Measurements from ENCODE around the gene CHRNA4.
"Not testable (repeated sequence)": the region's sequence is repeated elsewhere in the genome, so short reads cannot be mapped to it uniquely, and the experiment has no call there.

Gene CHRNA4

DNA sequence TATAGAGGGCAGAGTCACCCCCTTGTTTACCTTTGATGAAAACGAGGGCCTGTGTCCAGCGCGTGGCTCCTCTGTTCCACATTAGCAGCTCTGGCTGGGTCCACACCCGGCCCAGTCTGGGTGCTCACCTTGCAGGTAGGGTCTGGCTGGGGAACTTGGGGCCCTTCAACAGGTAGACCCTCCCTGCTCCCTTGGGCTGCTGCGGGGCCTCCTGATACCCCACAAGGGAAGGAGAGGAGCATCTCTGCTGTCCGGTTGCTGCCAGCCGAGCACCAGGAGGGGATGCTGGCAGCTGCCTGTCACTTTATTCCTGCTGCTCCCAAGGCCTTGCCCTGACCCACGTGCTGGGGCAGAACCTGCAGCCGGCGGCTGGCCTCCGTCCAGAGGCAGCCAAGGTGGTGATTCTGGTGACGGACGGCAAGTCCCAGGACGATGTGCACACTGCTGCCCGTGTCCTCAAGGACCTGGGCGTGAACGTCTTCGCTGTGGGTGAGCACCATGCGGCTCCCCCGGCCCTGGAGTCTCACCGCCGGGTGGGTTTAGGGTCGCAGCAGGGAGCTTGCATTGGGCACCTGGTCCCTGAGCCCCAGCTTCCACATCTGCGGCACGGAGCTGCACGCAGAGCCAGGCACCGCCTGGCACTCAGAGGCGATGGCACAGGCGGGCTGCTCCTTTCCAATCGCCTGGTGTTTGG, 52.8 kb downstream of the CHRNA4 start:
- DNase-seq (ENCODE audit: low read depth), result no peak

DNA sequence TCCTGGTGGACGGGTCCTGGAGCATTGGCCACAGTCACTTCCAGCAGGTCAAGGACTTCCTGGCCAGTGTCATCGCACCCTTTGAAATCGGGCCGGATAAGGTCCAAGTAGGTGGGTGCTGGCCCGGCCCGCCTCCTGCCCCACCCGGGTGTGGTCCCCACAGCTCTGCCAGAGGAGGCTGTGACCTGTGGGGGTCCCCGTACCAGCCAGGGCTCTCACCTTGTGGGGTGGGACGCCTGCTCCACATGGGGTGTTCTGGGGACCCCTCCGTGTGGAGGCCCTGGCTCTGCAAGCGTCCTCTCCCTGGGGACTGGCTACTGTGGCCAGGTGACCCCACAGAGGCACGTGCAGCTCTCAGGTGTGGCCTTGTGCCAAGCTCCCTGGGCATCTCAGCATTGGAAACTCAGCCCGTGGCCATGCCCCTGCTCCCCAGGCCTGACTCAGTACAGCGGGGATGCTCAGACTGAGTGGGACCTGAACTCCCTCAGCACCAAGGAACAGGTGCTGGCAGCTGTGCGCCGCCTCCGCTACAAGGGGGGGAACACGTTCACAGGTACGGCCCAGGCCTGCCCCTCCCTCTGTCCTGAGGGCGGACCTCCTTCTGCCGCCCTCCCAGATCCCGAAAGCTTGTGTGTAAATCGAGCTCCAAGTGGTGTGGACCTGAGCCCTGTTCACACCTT, 53.5 kb downstream of the CHRNA4 start:
- DNase-seq (ENCODE audit: low read depth), result no peak

- no peak for DNase-seq (ENCODE audit: low read depth)
Measured at GRCh38 chr20:63306673-63307537, 54.2 kb downstream of the CHRNA4 start.

GRCh38 chr20:63305933-63306672, 55.0 kb downstream of the CHRNA4 start:
- not testable (repeated sequence) for DNase-seq (ENCODE audit: low read depth)

GRCh38 chr20:63305393-63305792, 55.8 kb downstream of the CHRNA4 start:
- DNase-seq (ENCODE audit: low read depth), result no peak

DNA sequence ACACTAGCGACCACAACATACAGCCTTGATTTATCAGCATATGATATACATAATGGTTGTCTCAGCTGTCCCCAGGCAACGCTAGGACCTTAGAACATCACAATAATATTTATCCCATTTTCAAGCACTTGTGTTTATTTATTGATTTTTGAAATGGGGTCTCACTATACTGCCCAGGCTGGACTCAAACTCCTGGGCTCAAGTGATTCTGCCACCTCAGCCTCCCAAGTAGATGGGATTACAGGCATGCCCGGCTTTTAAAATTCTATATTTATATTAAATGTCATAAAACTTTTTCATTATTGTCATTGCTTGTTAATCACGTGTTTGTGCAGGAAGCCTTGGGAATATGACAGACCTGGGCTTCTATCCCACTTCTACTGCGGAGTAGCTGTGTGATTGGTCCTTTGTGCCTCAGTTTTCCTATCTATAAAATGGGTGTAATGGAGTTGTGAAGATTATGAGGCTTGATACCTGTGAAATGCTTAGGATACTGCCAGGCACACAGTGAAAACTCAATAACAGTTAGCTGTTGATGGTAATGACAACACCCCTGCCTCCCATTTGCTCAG, 58.0 kb downstream of the CHRNA4 start:
- DNase-seq (ENCODE audit: low read depth), result no peak

DNA sequence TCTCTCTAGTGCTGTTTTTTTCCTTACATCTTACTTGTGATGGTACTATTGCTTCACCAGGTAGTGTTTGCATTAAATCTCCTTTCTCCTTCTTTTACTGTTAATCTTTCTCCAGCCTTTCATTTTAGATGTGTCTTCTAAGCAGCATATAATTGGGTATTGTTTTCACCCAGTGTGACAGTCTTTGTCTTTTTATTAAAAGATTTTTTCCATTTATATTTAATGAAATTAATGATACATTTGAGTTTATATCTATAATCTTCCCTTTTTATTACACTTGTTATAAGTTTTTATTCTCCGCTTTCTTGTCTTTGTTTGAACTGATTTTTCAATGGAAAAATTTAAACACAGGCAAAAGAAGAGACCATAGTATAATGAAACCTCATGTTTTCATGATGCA, 59.5 kb downstream of the CHRNA4 start:
- no peak for DNase-seq (ENCODE audit: low read depth)

GRCh38 chr20:63298731-63299312, 62.3 kb downstream of the CHRNA4 start:
- no peak for DNase-seq (ENCODE audit: low read depth)

GRCh38 chr20:63297796-63298572, 63.2 kb downstream of the CHRNA4 start:
- no peak for DNase-seq (ENCODE audit: low read depth)

DNA sequence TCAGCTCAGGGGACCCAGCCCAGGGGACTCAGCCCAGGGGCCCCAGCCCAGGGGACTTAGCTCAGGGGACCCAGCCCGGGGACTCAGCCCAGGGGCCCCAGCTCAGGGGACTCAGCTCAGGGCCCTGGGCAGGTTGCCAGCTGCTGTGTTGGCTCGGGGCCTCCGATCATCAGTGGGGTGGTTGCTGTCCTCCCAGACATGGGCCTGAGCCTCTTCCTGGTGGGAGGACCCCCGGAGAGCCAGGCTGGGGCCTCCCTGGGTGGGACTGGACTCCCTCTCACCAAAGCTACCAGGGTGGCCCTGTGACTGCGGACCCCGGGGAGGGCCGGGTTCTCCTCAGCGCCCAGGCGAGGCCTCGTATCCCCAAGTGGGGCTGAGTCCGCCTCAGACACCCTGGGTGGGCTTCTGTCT, 63.8 kb downstream of the CHRNA4 start:
- DNase-seq (ENCODE audit: low read depth), result no peak

GRCh38 chr20:63296531-63297299, 64.4 kb downstream of the CHRNA4 start:
- DNase-seq (ENCODE audit: low read depth), result no peak

GRCh38 chr20:63295846-63296245, 65.3 kb downstream of the CHRNA4 start:
- DNase-seq (ENCODE audit: low read depth), result no peak

- DNase-seq (ENCODE audit: low read depth), result no peak
Measured at GRCh38 chr20:63295422-63295821, 65.7 kb downstream of the CHRNA4 start.

GRCh38 chr20:63295018-63295417, 66.1 kb downstream of the CHRNA4 start:
- DNase-seq (ENCODE audit: low read depth), result no peak

DNA sequence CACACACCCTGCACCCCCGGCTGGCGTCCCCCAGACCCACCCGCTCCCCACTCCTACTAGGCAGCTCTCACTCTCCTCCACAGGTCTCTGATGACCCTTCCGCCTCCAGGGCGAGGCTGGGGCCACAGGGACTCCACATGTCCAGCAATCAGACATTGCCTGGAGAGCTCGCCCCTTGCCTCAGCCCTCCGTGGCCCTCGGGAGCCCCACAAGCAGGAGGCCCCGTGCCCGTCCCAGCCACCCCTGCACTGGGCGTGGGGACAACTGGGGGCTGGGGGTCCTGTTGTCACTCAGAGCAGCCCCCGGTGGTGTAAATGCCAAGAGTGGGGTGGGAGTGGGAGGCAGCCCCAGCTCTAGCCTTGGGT, 66.6 kb downstream of the CHRNA4 start:
- DNase-seq (ENCODE audit: low read depth), result no peak

DNA sequence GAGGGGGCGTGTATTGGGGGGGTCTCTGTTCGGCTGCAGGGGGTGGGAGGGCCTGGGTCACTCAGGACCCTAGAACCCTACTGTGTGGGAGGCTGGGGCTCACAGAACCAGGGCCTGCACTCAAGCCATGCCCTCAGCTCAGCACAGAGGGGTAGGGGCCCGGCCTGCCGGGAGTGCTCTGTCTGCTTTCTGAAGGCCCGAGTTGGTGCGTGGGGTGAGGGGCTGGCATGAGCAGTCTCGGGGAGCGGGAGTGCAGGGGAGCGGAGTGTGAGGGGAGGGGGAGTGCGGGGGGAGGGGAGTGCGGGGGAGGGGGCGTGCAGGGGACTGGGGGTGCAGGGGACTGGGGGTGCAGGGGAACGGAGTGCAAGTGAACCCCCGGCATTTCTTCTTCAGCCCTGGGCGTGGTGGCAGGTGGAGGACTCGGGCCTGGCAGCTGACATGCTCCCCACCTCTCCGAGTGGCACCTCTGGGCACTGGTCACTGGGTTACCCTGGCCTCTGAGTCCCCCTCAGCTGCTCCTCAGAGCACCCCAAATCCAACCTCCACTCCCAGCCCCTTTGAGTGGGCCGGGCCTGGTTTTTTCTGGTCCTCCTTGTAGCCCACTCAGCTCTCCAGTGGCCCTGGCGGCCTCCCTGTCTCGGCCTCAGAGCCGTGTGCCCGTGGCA, 67.1 kb downstream of the CHRNA4 start:
- DNase-seq (ENCODE audit: low read depth), result no peak

- DNase-seq (ENCODE audit: low read depth), result no peak
Measured at GRCh38 chr20:63293456-63293855, 67.7 kb downstream of the CHRNA4 start.

All from stimulated activated CD8-positive, alpha-beta memory T cell treated with anti-CD3 and anti-CD28 coated beads, Interleukin-15, amount 100 ng/mL, for 24 hours (primary cell).